SK-N-SH (cell line): ENCODE measurements around the gene ISLR2. TPM values are rescaled to one million over a fixed set of nuclear protein-coding genes. Genes with fewer than 3 reads are reported as not detected.
A peak's percentile ranks its signal among the peaks of the same experiment; 100 is the strongest.

Source experiments
- CTCF ChIA-PET: fragments of 300-600, 350-600 bp; formaldehyde crosslinking; extraction: SDS; loops from one replicate; lab custom pipeline; 2021; lab: Yijun Ruan, JAX
- POLR2A ChIA-PET: fragments of 350-600 bp; sonication (Branson Sonifier 250); formaldehyde crosslinking; extraction: SDS; loops from one replicate; lab custom pipeline; 2020; ENCODE audit warnings: antibody characterized with exemption, inconsistent platforms; lab: Yijun Ruan, JAX
- DNase-seq: peaks from one replicate; pipeline ENCODE4 v3.0.0; 2012
- H2AFZ ChIP-seq: fragments of 200-600 bp; sonication (generic); 2 replicates; pipeline ENCODE4 v1.8.1; 2016; ENCODE audit warnings: antibody characterized with exemption, mild to moderate bottlenecking, low read depth
- H3F3A ChIP-seq: fragments of 200-600 bp; sonication (generic); replicated peaks from 2 replicates; pipeline ENCODE3; 2016; ENCODE audit warnings: antibody characterized with exemption, mild to moderate bottlenecking; ENCODE audit not compliant: insufficient read depth
- H3K27ac ChIP-seq, 2 experiments: fragments of 200-500 bp in 1 of 2; fragments of 200-600 bp in 1 of 2; sonication (Bioruptor generic) in 1 of 2; sonication (generic), shearing (Covaris generic) in 1 of 2; 2 replicates each; pipeline versions ENCODE4 v1.5.1 to v1.6.1; 2014 to 2016; ENCODE audit warnings: low read depth in 2 of 2, inconsistent platforms in 1 of 2, low read length in 1 of 2, mild to moderate bottlenecking in 1 of 2, mixed read lengths in 1 of 2
- H3K27me3 ChIP-seq: fragments of 200-600 bp; sonication (generic), shearing (Covaris generic); 2 replicates; pipeline ENCODE4 v1.6.1; 2016; ENCODE audit warnings: mixed run types; ENCODE audit not compliant: insufficient read depth
- H3K36me3 ChIP-seq, 2 experiments: fragments of 200-500 bp in 1 of 2; fragments of 200-600 bp in 1 of 2; sonication (Bioruptor generic) in 1 of 2; sonication (generic) in 1 of 2; replicated peaks in 1 of 2; 2 replicates each; pipeline versions ENCODE3 to v1.5.1; 2014 to 2016; ENCODE audit warnings: low read length in 1 of 2, mild to moderate bottlenecking in 1 of 2; ENCODE audit not compliant: insufficient read depth in 2 of 2, control insufficient read depth in 1 of 2
- H3K4me1 ChIP-seq, 2 experiments: fragments of 200-500 bp in 1 of 2; fragments of 200-600 bp in 1 of 2; sonication (Bioruptor generic) in 1 of 2; sonication (generic), shearing (Covaris generic) in 1 of 2; 2 replicates each; pipeline versions ENCODE4 v1.5.1 to v1.6.1; 2014 to 2016; ENCODE audit warnings: low read depth in 1 of 2, low read length in 1 of 2, mixed run types in 1 of 2; ENCODE audit not compliant: insufficient read depth in 2 of 2, control insufficient read depth in 1 of 2
- H3K4me2 ChIP-seq: fragments of 200-600 bp; sonication (generic), shearing (Covaris generic); 2 replicates; pipeline ENCODE4 v1.6.1; 2017; ENCODE audit warnings: mixed run types
- H3K4me3 ChIP-seq, 2 experiments: fragments of 200-500 bp in 1 of 2; fragments of 200-600 bp in 1 of 2; sonication (Bioruptor generic) in 1 of 2; sonication (generic), shearing (Covaris generic) in 1 of 2; 2 replicates each; pipeline versions ENCODE4 v1.5.1 to v1.8.1; 2014 to 2016; ENCODE audit warnings: low read depth in 2 of 2, inconsistent platforms in 1 of 2, low read length in 1 of 2, mild to moderate bottlenecking in 1 of 2, mixed read lengths in 1 of 2, moderate library complexity in 1 of 2
- H3K79me2 ChIP-seq: fragments of 200-600 bp; sonication (generic); 2 replicates; pipeline ENCODE4 v1.8.1; 2017; ENCODE audit warnings: mild to moderate bottlenecking; ENCODE audit not compliant: insufficient read depth
- H3K9ac ChIP-seq: fragments of 200-600 bp; sonication (generic); 2 replicates; pipeline ENCODE4 v1.6.1; 2017; ENCODE audit warnings: mixed run types
- H3K9me2 ChIP-seq: fragments of 200-600 bp; sonication (generic); 2 replicates; pipeline ENCODE4 v1.6.1; 2017; ENCODE audit warnings: mixed run types
- H3K9me3 ChIP-seq: fragments of 200-600 bp; sonication (generic); 2 replicates; pipeline ENCODE4 v1.6.1; 2017; ENCODE audit warnings: mixed run types, mild to moderate bottlenecking, moderate library complexity
- H4K20me1 ChIP-seq: fragments of 200-600 bp; sonication (generic); 2 replicates; pipeline ENCODE4 v1.6.1; 2017; ENCODE audit warnings: mild to moderate bottlenecking, mixed run types; ENCODE audit not compliant: insufficient read depth
- ELF1 ChIP-seq: IDR thresholded peaks from 2 replicates; pipeline ENCODE4 v1.4.0; 2012
- EZH2phosphoT487 ChIP-seq: fragments of 200-600 bp; sonication (generic); IDR thresholded peaks from 2 replicates; pipeline ENCODE4 v1.6.1; 2017; ENCODE audit warnings: low read depth, mixed run types, mild to moderate bottlenecking, antibody characterized with exemption, moderate library complexity, borderline replicate concordance
- FOXJ3 ChIP-seq: sonication (generic); formaldehyde crosslinking; IDR thresholded peaks from 2 replicates; pipeline ENCODE4 v1.5.1; 2020; ENCODE audit warnings: mild to moderate bottlenecking, missing genetic modification reagents
- GATA2 ChIP-seq: sonication (generic); formaldehyde crosslinking; IDR thresholded peaks from 2 replicates; pipeline ENCODE4 v1.5.0; 2020; ENCODE audit warnings: mild to moderate bottlenecking, missing genetic modification reagents
- RAD21 ChIP-seq: IDR thresholded peaks from 2 replicates; pipeline ENCODE4 v1.6.1; 2012; ENCODE audit warnings: mild to moderate bottlenecking, low read length
- RCOR1 ChIP-seq: fragments of 150-350 bp; IDR thresholded peaks from 2 replicates; pipeline ENCODE4 v1.6.1; 2017; ENCODE audit warnings: antibody characterized with exemption, low read length
- REST ChIP-seq: IDR thresholded peaks from 2 replicates; pipeline ENCODE4 v1.6.1; 2012; ENCODE audit warnings: mild to moderate bottlenecking, low read depth, low read length, moderate library complexity
- SMC3 ChIP-seq: IDR thresholded peaks from 2 replicates; pipeline ENCODE4 v1.6.1; 2012; ENCODE audit warnings: low read depth, low read length, improper control_type of control experiment
- TEAD4 ChIP-seq: IDR thresholded peaks from 2 replicates; pipeline ENCODE4 v1.4.0; 2012; ENCODE audit warnings: mild to moderate bottlenecking, borderline replicate concordance; ENCODE audit not compliant: insufficient read depth
- USF2 ChIP-seq: fragments of 150-350 bp; IDR thresholded peaks from 2 replicates; pipeline ENCODE4 v1.6.1; 2017; ENCODE audit warnings: antibody characterized with exemption, low read length, low read depth, borderline replicate concordance
- WGBS: methylation state at CpG from one replicate; pipeline ENCODE4 v1.1.6; 2017; ENCODE audit warnings: low lambda C conversion rate; 5-methylcytosine and 5-hydroxymethylcytosine counted together
- polyA plus RNA-seq, 3 experiments: library from polyadenylated mRNA; depleted of rRNA; stranded (reverse); fragments of >200 nt; gene quantifications; 2 replicates each; pipeline ENCODE4 v1.2.3, GENCODE V29; 2012

The ISLR2 gene
- polyA plus RNA-seq, 1 of the 3 experiments (the other 2 are of a cell fraction) = 0.56 TPM

GRCh38 chr15:74176262-74177214, 46.2 kb downstream of the ISLR2 start:
- H3K9me2 ChIP-seq = no peaks in the 10 kb centered on the region
- peak; percentile 81 for DNase-seq
- H3K36me3 ChIP-seq = peaks cover 0 to 8% of the 10 kb centered on the region in 2 experiments
- H3K27ac ChIP-seq = peak overlapping the region; percentile 83 to 86
- ChIA-PET CTCF (interaction anchor here (0.5 to 1.7 kb wide), 11 partner anchors 10 to 242 kb away, joined by 3 to 9 read pairs (median 3); partner anchors contain the start of gene STRA6), POLR2A (interaction anchor here (0.7 to 2.4 kb wide), 10 partner anchors 12 to 131 kb away, joined by 3 to 10 read pairs (median 4); partner anchors contain the start of gene STRA6)
- H3F3A ChIP-seq = peaks cover 20% of the 10 kb centered on the region
- no peak overlapping the region for H3K4me3 ChIP-seq
- no peaks in the 10 kb centered on the region for H3K79me2 ChIP-seq
- H4K20me1 ChIP-seq = no peaks in the 10 kb centered on the region
- H3K4me2 ChIP-seq = peak overlapping the region; percentile 54
- H2AFZ ChIP-seq = no peak overlapping the region
- H3K9ac ChIP-seq = peak overlapping the region; percentile 13; the same call in 1 of the 2 replicates
- H3K4me1 ChIP-seq = peaks cover 55 to 85% of the 10 kb centered on the region in 2 experiments; a peak in 3 of 4 replicates
- no peaks in the 10 kb centered on the region for H3K9me3 ChIP-seq
- TF ChIP-seq RCOR1 (0 out of 2 replicates have a peak, but pooled peaks have one; percentile 45), GATA2 (CRISPR knock-in tag) (peak; percentile 89), RAD21 (peak; percentile 24; the same call in 1 of the 2 replicates), EZH2phosphoT487 (no peak), FOXJ3 (CRISPR knock-in tag) (no peak)
- 71% methylated on average over 10 of the region's 10 CpGs for WGBS
- H3K27me3 ChIP-seq = no peaks in the 10 kb centered on the region

- ChIA-PET POLR2A (interaction anchor here (1.1 to 2.4 kb wide), 6 partner anchors 16 to 129 kb away, joined by 3 to 8 read pairs (median 4); no protein-coding TSS in a partner anchor), CTCF (interaction anchor here (0.9 to 1.4 kb wide), 5 partner anchors 16 to 129 kb away, joined by 3 to 5 read pairs (median 4); no protein-coding TSS in a partner anchor)
- 89% methylated on average over 6 of the region's 7 CpGs for WGBS
- peak overlapping the region; percentile 54 for H3K4me2 ChIP-seq
- no peaks in the 10 kb centered on the region for H3K79me2 ChIP-seq
- peak overlapping the region; percentile 55; the same call in 1 of the 2 replicates for H3K9ac ChIP-seq
- peaks cover 47 to 75% of the 10 kb centered on the region in 2 experiments; a peak in 3 of 4 replicates for H3K4me1 ChIP-seq
- DNase-seq = peak; percentile 19
- H3K4me3 ChIP-seq = no peak overlapping the region
- H4K20me1 ChIP-seq = no peaks in the 10 kb centered on the region
- H2AFZ ChIP-seq = no peak overlapping the region
- peaks cover 1 to 13% of the 10 kb centered on the region in 2 experiments for H3K36me3 ChIP-seq
- H3F3A ChIP-seq = peaks cover 20% of the 10 kb centered on the region
- H3K27me3 ChIP-seq = no peaks in the 10 kb centered on the region
- TF ChIP-seq ELF1 (no peak), REST (no peak), SMC3 (no peak), TEAD4 (no peak), USF2 (no peak), RAD21 (no peak)
- peak overlapping the region; percentile 83 to 86 for H3K27ac ChIP-seq
- no peaks in the 10 kb centered on the region for H3K9me3 ChIP-seq
- no peaks in the 10 kb centered on the region for H3K9me2 ChIP-seq
Observed at GRCh38 chr15:74178326-74179100, 48.1 kb downstream of the ISLR2 start.
